ENCODE results near the gene COPS7A. TPM values are rescaled to one million over a fixed set of nuclear protein-coding genes. Genes with fewer than 3 reads are reported as not detected.

The COPS7A gene
- polyA plus RNA-seq, 2 donors = 34.7 to 55.4 TPM

Other genes with a start within 250 kb of the COPS7A start
- gene MRPL51, start 230.8 kb upstream of the COPS7A start, polyA plus RNA-seq = 100 to 1,000 TPM in 1 of 2 donors, 10 to 100 TPM in 1; 60.7 to 124 TPM
- 10 to 100 TPM; 10.2 to 13.7 TPM for gene NCAPD2, start 229.9 kb upstream of the COPS7A start, polyA plus RNA-seq
- gene GAPDH, start 189.5 kb upstream of the COPS7A start, polyA plus RNA-seq = 1,000 to 10,000 TPM; 2,765 to 3,567 TPM
- gene IFFO1, start 168.0 kb upstream of the COPS7A start, polyA plus RNA-seq = 1 to 10 TPM; 5.7 TPM
- gene NOP2, start 155.8 kb upstream of the COPS7A start, polyA plus RNA-seq = 10 to 100 TPM; 26.3 to 41.6 TPM
- 100 to 1,000 TPM in 1 of 2 donors, 10 to 100 TPM in 1; 79.3 to 116 TPM for gene CHD4, start 116.7 kb upstream of the COPS7A start, polyA plus RNA-seq
- gene LPAR5, start 88.1 kb upstream of the COPS7A start, polyA plus RNA-seq = 10 to 100 TPM; 11.6 to 19.3 TPM
- under 1 TPM; 0.32 to 0.84 TPM for gene ACRBP, start 76.6 kb upstream of the COPS7A start, polyA plus RNA-seq
- gene ING4, start 60.9 kb upstream of the COPS7A start, polyA plus RNA-seq = 10 to 100 TPM; 15.2 to 24.7 TPM
- 10 to 100 TPM; 22.2 to 26.9 TPM for gene ZNF384, start 34.7 kb upstream of the COPS7A start, polyA plus RNA-seq
- gene PIANP, start 23.2 kb upstream of the COPS7A start, polyA plus RNA-seq = under 1 TPM; 0.10 to 0.28 TPM
- gene MLF2, start 29.1 kb downstream of the COPS7A start, polyA plus RNA-seq = 100 to 1,000 TPM; 117 to 158 TPM
- 100 to 1,000 TPM; 249 to 449 TPM for gene PTMS, start 42.3 kb downstream of the COPS7A start, polyA plus RNA-seq
- gene LAG3, start 48.5 kb downstream of the COPS7A start, polyA plus RNA-seq = 1 to 10 TPM in 1 of 2 donors, under 1 TPM in 1; 0.88 to 1.1 TPM
- 1 to 10 TPM; 1.4 to 2.3 TPM for gene CD4, start 65.5 kb downstream of the COPS7A start, polyA plus RNA-seq
- 1 to 10 TPM; 2.1 to 2.5 TPM for gene GPR162, start 97.8 kb downstream of the COPS7A start, polyA plus RNA-seq
- 1 to 10 TPM; 3.4 to 3.9 TPM for gene P3H3, start 104.4 kb downstream of the COPS7A start, polyA plus RNA-seq
- gene GNB3, start 116.9 kb downstream of the COPS7A start, polyA plus RNA-seq = 1 to 10 TPM; 1.1 to 1.3 TPM
- 10 to 100 TPM; 14.6 to 19.3 TPM for gene CDCA3, start 127.2 kb downstream of the COPS7A start, polyA plus RNA-seq
- gene USP5, start 128.1 kb downstream of the COPS7A start, polyA plus RNA-seq = 10 to 100 TPM; 21.4 to 40.7 TPM
- 100 to 1,000 TPM; 404 to 939 TPM for gene TPI1, start 143.5 kb downstream of the COPS7A start, polyA plus RNA-seq
- 1 to 10 TPM; 5.7 to 7.0 TPM for gene SPSB2, start 149.3 kb downstream of the COPS7A start, polyA plus RNA-seq
- gene LRRC23, start 180.8 kb downstream of the COPS7A start, polyA plus RNA-seq = 1 to 10 TPM; 3.3 to 3.6 TPM
- gene ENO2, start 190.5 kb downstream of the COPS7A start, polyA plus RNA-seq = 1 to 10 TPM; 6.7 to 9.0 TPM
- gene ATN1, start 203.9 kb downstream of the COPS7A start, polyA plus RNA-seq = 10 to 100 TPM; 34.9 to 63.5 TPM
- not detected for gene RNU7-1, start 219.8 kb downstream of the COPS7A start, polyA plus RNA-seq
- 100 to 1,000 TPM; 108 to 253 TPM for gene C12orf57, start 220.0 kb downstream of the COPS7A start, polyA plus RNA-seq
- 10 to 100 TPM; 19.1 to 38.3 TPM for gene PTPN6, start 227.3 kb downstream of the COPS7A start, polyA plus RNA-seq
- gene PHB2, start 246.6 kb downstream of the COPS7A start, polyA plus RNA-seq = 100 to 1,000 TPM in 1 of 2 donors, 10 to 100 TPM in 1; 68.5 to 161 TPM
- 10 to 100 TPM; 13.5 to 29.5 TPM for gene EMG1, start 246.9 kb downstream of the COPS7A start, polyA plus RNA-seq